ENCODE results near the gene SHKBP1. TPM values are rescaled to one million over a fixed set of nuclear protein-coding genes. Genes with fewer than 3 reads are reported as not detected.
A peak's percentile ranks its signal among the peaks of the same experiment; 100 is the strongest.

The SHKBP1 gene
- total and polyA plus RNA-seq, 2 of the 13 experiments (the other 11 are each of a cell fraction or from before 2014, with no cell fraction given), result 16.2 to 17.4 TPM

- peak; percentile 80; the same call in 1 of the 2 replicates for TF ChIP-seq ZNF333 (CRISPR knock-in tag; IDR thresholded peaks at IDR 0.05; ENCODE audit: borderline replicate concordance)
- TF ChIP-seq ZNF614 (CRISPR knock-in tag; IDR thresholded peaks at IDR 0.05; ENCODE audit: borderline replicate concordance), result peak; percentile 77
- TF ChIP-seq SRSF1 (optimal IDR thresholded peaks at IDR 0.05; ENCODE audit: low read depth, low read length), result peak; percentile 45
- TF ChIP-seq ZNF549 (CRISPR knock-in tag; IDR thresholded peaks at IDR 0.05), result no peak; the same call in 1 of the 2 replicates
- TF ChIP-seq PRDM15 (CRISPR knock-in tag; IDR thresholded peaks at IDR 0.05), result peak; percentile 88
- 0 out of 2 replicates have a peak, but pooled peaks have one; percentile 62 for TF ChIP-seq ZNF567 (CRISPR knock-in tag; IDR thresholded peaks at IDR 0.05; ENCODE audit: borderline replicate concordance)
- 0 out of 2 replicates have a peak, but pooled peaks have one; percentile 41 for TF ChIP-seq SNAPC4 (CRISPR knock-in tag; IDR thresholded peaks at IDR 0.05)
- TF ChIP-seq MZF1 (CRISPR knock-in tag; IDR thresholded peaks at IDR 0.05; ENCODE audit: borderline replicate concordance), result no peak
- peak; percentile 95 for TF ChIP-seq FOXP4 (CRISPR knock-in tag; IDR thresholded peaks at IDR 0.05)
- TF ChIP-seq ZNF792 (CRISPR knock-in tag; IDR thresholded peaks at IDR 0.05), result peak; percentile 87
- 0 out of 2 replicates have a peak, but pooled peaks have one; percentile 40 for TF ChIP-seq ZNF607 (CRISPR knock-in tag; IDR thresholded peaks at IDR 0.05; ENCODE audit: borderline replicate concordance)
- no peak for TF ChIP-seq ZNF782 (CRISPR knock-in tag; IDR thresholded peaks at IDR 0.05; ENCODE audit: borderline replicate concordance)
- TF ChIP-seq ZBED4 (CRISPR knock-in tag; IDR thresholded peaks at IDR 0.05; ENCODE audit: borderline replicate concordance), result no peak
Observed at GRCh38 chr19:40603389-40604170, 26.9 kb downstream of the SHKBP1 start (continued).
